AG04450 (cell line): ENCODE results near the gene ETV2. TPM values are rescaled to one million over a fixed set of nuclear protein-coding genes. Genes with fewer than 3 reads are reported as not detected.

Experiments
- CTCF ChIA-PET: fragments of 300-600, 350-600 bp; formaldehyde crosslinking; extraction: SDS; loops from one replicate; lab custom pipeline; 2022; ENCODE audit warnings: antibody characterized with exemption, inconsistent platforms; lab: Charles Lee
- POLR2A ChIA-PET: fragments of 350-600 bp; formaldehyde crosslinking; extraction: SDS; loops from one replicate; lab custom pipeline; 2021; ENCODE audit warnings: antibody characterized with exemption, inconsistent platforms; lab: Yijun Ruan, JAX
- DNase-seq: peaks from one replicate; pipeline ENCODE4 v3.0.0-alpha.2; 2011; ENCODE audit warnings: low read depth, low spot score
- H3K27ac ChIP-seq: one replicate; pipeline ENCODE4 v1.5.1; 2012; ENCODE audit warnings: low read depth, low read length, control low read depth
- H3K27me3 ChIP-seq: one replicate; pipeline ENCODE4 v1.6.0; 2012; ENCODE audit warnings: low read length; ENCODE audit not compliant: control insufficient read depth, insufficient read depth
- H3K4me3 ChIP-seq: 2 replicates; pipeline ENCODE4 v1.5.1; 2011; ENCODE audit warnings: mild to moderate bottlenecking, low read depth, low read length, control low read depth
- H3K9me3 ChIP-seq: 2 replicates; pipeline ENCODE4 v1.5.1; 2012; ENCODE audit warnings: low read length; ENCODE audit not compliant: control insufficient read depth, insufficient read depth
- polyA plus RNA-seq: library from polyadenylated mRNA; depleted of rRNA; stranded (reverse); fragments of >200 nt; gene quantifications from 2 replicates; pipeline ENCODE4 v1.2.3, GENCODE V29; 2011
- TF ChIP-seq, protein P1 (sequence below): IDR thresholded peaks from 2 replicates; pipeline ENCODE4 v1.5.1; 2011; ENCODE audit warnings: low read depth, low read length, control low read depth, inconsistent platforms

The ETV2 gene
- polyA plus RNA-seq, 1 experiment: 0.36 TPM

DNA sequence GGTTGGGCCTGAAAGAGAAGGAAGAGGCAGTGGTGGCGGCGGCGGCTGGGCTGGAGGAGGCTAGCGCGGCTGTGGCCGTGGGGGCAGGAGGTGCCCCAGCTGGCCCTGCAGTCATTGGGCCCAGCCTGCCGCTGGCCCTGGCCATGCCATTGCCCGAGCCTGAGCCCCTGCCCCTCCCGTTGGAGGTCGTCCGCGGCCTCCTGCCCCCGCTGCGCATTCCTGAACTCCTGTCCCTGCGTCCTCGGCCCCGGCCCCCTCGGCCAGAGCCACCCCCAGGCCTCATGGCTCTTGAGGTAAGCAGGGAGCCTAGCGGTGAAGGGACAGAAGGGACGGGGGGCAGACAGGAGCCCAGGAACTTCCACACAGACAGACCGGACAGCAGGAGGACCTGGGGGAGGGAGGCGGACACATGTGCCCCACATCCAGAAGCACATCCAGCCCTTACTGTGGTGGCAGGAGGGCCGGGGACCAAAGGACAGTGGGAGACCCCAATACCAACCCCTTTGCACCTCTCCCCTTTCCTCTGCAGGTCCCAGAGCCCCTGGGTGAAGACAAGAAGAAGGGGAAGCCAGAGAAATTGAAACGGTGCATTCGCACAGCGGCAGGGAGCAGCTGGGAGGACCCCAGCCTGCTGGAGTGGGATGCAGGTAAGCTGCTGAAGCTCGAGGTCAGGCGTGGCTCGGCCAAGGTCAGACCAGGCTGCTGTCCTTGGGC lies 7.7 kb upstream of the ETV2 start:
- no peak overlapping the region for H3K4me3 ChIP-seq
- TF ChIP-seq, protein P1, sequence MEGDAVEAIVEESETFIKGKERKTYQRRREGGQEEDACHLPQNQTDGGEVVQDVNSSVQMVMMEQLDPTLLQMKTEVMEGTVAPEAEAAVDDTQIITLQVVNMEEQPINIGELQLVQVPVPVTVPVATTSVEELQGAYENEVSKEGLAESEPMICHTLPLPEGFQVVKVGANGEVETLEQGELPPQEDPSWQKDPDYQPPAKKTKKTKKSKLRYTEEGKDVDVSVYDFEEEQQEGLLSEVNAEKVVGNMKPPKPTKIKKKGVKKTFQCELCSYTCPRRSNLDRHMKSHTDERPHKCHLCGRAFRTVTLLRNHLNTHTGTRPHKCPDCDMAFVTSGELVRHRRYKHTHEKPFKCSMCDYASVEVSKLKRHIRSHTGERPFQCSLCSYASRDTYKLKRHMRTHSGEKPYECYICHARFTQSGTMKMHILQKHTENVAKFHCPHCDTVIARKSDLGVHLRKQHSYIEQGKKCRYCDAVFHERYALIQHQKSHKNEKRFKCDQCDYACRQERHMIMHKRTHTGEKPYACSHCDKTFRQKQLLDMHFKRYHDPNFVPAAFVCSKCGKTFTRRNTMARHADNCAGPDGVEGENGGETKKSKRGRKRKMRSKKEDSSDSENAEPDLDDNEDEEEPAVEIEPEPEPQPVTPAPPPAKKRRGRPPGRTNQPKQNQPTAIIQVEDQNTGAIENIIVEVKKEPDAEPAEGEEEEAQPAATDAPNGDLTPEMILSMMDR: no peak
- DNase-seq: no peak
- no peaks in the 10 kb centered on the region for H3K27me3 ChIP-seq
- ChIA-PET POLR2A (no interaction called here), CTCF (no interaction called here)
- H3K9me3 ChIP-seq: peaks cover 4% of the 10 kb centered on the region; the same call in 1 of the 2 replicates
- H3K27ac ChIP-seq: no peak overlapping the region

DNA sequence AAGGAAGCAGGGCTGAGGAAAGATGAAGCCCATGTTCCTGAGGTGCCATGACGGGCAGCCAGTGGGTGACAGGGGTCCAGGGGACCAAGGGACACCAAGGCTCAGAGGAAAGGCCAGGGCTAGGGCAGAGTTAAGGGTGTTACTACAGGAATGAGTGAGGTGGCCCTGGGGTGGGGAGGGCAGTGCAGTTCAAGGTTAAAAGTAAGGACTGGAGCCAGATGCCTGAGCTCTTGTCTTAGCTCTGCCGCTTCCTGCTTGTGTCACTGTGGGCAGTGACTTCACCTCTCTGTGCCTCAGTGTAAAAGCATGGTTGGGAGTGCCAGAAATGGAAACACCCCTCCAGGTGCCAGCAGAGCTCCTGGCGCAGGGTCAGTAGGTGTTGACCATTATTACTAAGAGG lies 4.9 kb upstream of the ETV2 start:
- no peaks in the 10 kb centered on the region for H3K27me3 ChIP-seq
- H3K4me3 ChIP-seq: no peak overlapping the region
- H3K27ac ChIP-seq: no peak overlapping the region
- H3K9me3 ChIP-seq: no peaks in the 10 kb centered on the region
- DNase-seq: no peak
- ChIA-PET POLR2A (no interaction called here), CTCF (no interaction called here)
- TF ChIP-seq, protein P1: no peak

DNA sequence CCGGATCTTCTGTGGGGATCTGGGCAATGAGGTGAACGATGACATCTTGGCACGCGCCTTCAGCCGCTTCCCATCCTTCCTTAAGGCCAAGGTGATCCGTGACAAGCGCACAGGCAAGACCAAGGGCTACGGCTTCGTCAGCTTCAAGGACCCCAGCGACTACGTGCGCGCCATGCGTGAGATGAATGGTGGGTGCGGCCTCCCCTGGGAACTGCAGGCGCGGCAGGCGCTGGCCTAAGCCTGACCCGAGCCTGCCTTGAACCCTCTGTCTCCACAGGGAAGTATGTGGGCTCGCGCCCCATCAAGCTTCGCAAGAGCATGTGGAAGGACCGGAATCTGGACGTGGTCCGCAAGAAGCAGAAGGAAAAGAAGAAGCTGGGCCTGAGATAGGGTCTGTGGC lies 4.4 kb upstream of the ETV2 start:
- ChIA-PET POLR2A (no interaction called here), CTCF (no interaction called here)
- no peak overlapping the region for H3K4me3 ChIP-seq
- TF ChIP-seq, protein P1: no peak
- no peak for DNase-seq
- H3K27me3 ChIP-seq: no peaks in the 10 kb centered on the region
- H3K9me3 ChIP-seq: no peaks in the 10 kb centered on the region
- H3K27ac ChIP-seq: no peak overlapping the region

DNA sequence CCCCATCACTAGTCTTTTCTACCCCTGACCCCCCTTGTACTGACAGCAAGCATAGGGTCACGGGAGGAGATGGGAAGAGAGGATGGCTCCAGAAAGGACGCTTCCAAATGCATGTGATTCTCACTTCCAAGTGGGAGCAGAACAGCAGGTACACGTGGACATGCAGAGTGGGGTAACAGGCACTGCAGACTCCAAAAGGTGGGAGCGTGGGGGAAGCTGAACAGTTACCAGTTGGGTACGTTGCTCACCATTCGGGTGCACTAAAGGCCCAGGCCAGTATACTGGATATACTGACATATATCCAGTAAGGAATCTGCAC lies 2.3 kb upstream of the ETV2 start:
- no peak for DNase-seq
- no peaks in the 10 kb centered on the region for H3K27me3 ChIP-seq
- CTCF ChIA-PET: no interaction called here
- POLR2A ChIA-PET: interaction anchor here (1.0 kb wide), 1 partner anchor 9 kb away, joined by 4 read pairs; the partner anchor contains the start of gene COX6B1
- no peaks in the 10 kb centered on the region for H3K9me3 ChIP-seq
- no peak overlapping the region for H3K4me3 ChIP-seq
- TF ChIP-seq, protein P1: no peak
- no peak overlapping the region for H3K27ac ChIP-seq

DNA sequence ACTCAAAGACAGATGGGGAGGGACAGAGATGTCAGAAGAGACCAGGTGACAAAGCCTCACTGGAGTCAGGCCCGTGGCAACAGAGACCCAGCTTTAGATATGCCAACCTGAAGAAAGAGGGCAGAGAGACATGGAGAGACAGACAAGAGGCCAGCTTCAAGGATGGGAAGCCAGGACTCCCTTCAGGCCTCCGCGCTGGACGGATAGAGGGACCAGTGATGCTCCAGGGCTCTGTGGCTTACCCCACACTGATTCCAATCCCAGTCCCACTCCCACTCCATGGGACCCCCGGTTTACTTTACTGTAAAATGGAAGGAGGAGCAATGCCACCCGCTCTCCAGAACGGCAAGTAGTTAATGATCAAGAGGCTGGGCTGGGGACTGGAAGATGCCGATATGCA lies 1.7 kb upstream of the ETV2 start:
- ChIA-PET POLR2A (interaction anchor here (0.7 to 1.0 kb wide), 2 partner anchors 8 to 609 kb away, joined by 3 to 4 read pairs; partner anchors contain the start of gene COX6B1), CTCF (no interaction called here)
- Histone ChIP-seq H3K4me3 (no peak overlapping the region), H3K27ac (no peak overlapping the region), H3K27me3 (no peaks in the 10 kb centered on the region), H3K9me3 (no peaks in the 10 kb centered on the region)
- no peak for DNase-seq
- TF ChIP-seq, protein P1: no peak
